ENCODE data around the gene NCOA3.

Gene NCOA3

GRCh38 chr20:47645632-47646031 lies 143.9 kb downstream of the NCOA3 start:
- DNase-seq, result no peak

- no peak for DNase-seq
Measured at GRCh38 chr20:47647994-47648393, 146.3 kb downstream of the NCOA3 start.

GRCh38 chr20:47648943-47649342 lies 147.3 kb downstream of the NCOA3 start:
- DNase-seq, result no peak

- DNase-seq, result no peak
Measured at GRCh38 chr20:47652301-47652700, 150.6 kb downstream of the NCOA3 start.

GRCh38 chr20:47652794-47653193 lies 151.1 kb downstream of the NCOA3 start:
- DNase-seq, result no peak

GRCh38 chr20:47653869-47654268 lies 152.2 kb downstream of the NCOA3 start:
- no peak for DNase-seq

- DNase-seq, result no peak
Measured at GRCh38 chr20:47654370-47654769, 152.7 kb downstream of the NCOA3 start.

- DNase-seq, result no peak
Measured at GRCh38 chr20:47655635-47656034, 153.9 kb downstream of the NCOA3 start.

- no peak for DNase-seq
Measured at GRCh38 chr20:47656318-47656717, 154.6 kb downstream of the NCOA3 start.

- DNase-seq, result no peak
Measured at GRCh38 chr20:47659904-47660601, 158.4 kb downstream of the NCOA3 start.

GRCh38 chr20:47660602-47660905 lies 158.9 kb downstream of the NCOA3 start:
- DNase-seq, result no peak

- no peak for DNase-seq
Measured at GRCh38 chr20:47660983-47661700, 159.5 kb downstream of the NCOA3 start.

GRCh38 chr20:47661714-47662113 lies 160.0 kb downstream of the NCOA3 start:
- no peak for DNase-seq

GRCh38 chr20:47662483-47663353 lies 161.0 kb downstream of the NCOA3 start:
- no peak for DNase-seq

- peak; percentile 74 for DNase-seq
Measured at GRCh38 chr20:47663354-47664067, 161.8 kb downstream of the NCOA3 start.

GRCh38 chr20:47664068-47664437 lies 162.4 kb downstream of the NCOA3 start:
- no peak for DNase-seq

GRCh38 chr20:47664744-47665143 lies 163.1 kb downstream of the NCOA3 start:
- DNase-seq, result no peak

- no peak for DNase-seq
Measured at GRCh38 chr20:47665221-47665991, 163.7 kb downstream of the NCOA3 start.

- DNase-seq, result no peak
Measured at GRCh38 chr20:47666304-47666703, 164.6 kb downstream of the NCOA3 start.

GRCh38 chr20:47667086-47667485 lies 165.4 kb downstream of the NCOA3 start:
- no peak for DNase-seq

- DNase-seq, result no peak
Measured at GRCh38 chr20:47667531-47668312, 166.0 kb downstream of the NCOA3 start.
